CMK (cell line): ENCODE measurements around the gene KLLN.
A peak's percentile ranks its signal among the peaks of the same experiment; 100 is the strongest.
"Not testable (repeated sequence)": the region's sequence is repeated elsewhere in the genome, so short reads cannot be mapped to it uniquely, and the experiment has no call there.

Experiments
- DNase-seq: peaks from one replicate; pipeline ENCODE4 v3.0.0-alpha.2; 2010; ENCODE audit warnings: low read depth

Gene KLLN

GRCh38 chr10:87842220-87842641 lies 21.1 kb downstream of the KLLN start:
- DNase-seq = no peak

GRCh38 chr10:87841186-87841585 lies 22.1 kb downstream of the KLLN start:
- DNase-seq = no peak

- DNase-seq = no peak
Observed at GRCh38 chr10:87838650-87839049, 24.7 kb downstream of the KLLN start.

- DNase-seq = no peak
Observed at GRCh38 chr10:87837445-87837844, 25.9 kb downstream of the KLLN start.

- DNase-seq = no peak
Observed at GRCh38 chr10:87836098-87836497, 27.2 kb downstream of the KLLN start.

- no peak for DNase-seq
Observed at GRCh38 chr10:87829986-87830729, 33.2 kb downstream of the KLLN start.

GRCh38 chr10:87829051-87829450 lies 34.3 kb downstream of the KLLN start:
- not testable (repeated sequence) for DNase-seq

GRCh38 chr10:87827681-87828080 lies 35.7 kb downstream of the KLLN start:
- no peak for DNase-seq

- no peak for DNase-seq
Observed at GRCh38 chr10:87826653-87827052, 36.7 kb downstream of the KLLN start.

- no peak for DNase-seq
Observed at GRCh38 chr10:87819289-87819585, 44.1 kb downstream of the KLLN start.

GRCh38 chr10:87818505-87819288 lies 44.6 kb downstream of the KLLN start:
- DNase-seq = no peak

GRCh38 chr10:87817609-87818504 lies 45.5 kb downstream of the KLLN start, which contains the start of gene ATAD1:
Gene ATAD1, minus strand, starts transcription at chr10:87818226. Its CDS starts 3,627 bp downstream, at chr10:87814599.
- DNase-seq = peak; percentile 84

- DNase-seq = no peak
Observed at GRCh38 chr10:87816898-87817608, 46.3 kb downstream of the KLLN start.

- no peak for DNase-seq
Observed at GRCh38 chr10:87816163-87816897, 47.0 kb downstream of the KLLN start.
